ENCODE data around the gene NXPE1. TPM values are rescaled to one million over a fixed set of nuclear protein-coding genes. Genes with fewer than 3 reads are reported as not detected.

NXPE1 gene
- total and polyA plus RNA-seq, 9 of the 15 experiments (the other 6 are each of a cell fraction or from before 2014, with no cell fraction given): not detected

DNA sequence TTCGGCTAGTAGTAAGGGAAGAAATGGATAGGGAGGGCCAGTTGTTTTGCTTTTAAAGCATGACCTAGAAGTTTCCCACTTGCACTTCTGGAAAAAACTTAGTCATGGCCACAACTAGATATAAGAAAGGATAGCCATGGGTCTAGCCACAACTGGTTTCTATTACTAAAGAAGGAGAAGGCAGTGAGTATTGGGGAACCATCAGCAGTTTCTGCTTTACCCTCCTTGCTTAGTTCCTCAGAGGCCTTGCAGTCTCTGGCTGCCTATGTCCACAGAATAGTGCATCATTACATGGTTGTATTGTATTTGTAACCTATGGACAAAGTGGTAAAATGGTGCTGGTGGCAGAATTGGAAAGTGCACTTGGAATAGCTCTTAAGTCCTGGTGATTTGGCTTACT is 35.6 kb downstream of the NXPE1 start:
- Histone ChIP-seq H3K27ac (ENCODE audit: extremely low read depth, low read depth, low read length) (no peak overlapping the region), H3K9me1 (ENCODE audit: control insufficient read depth, insufficient read depth, low read length) (no peaks in the 10 kb centered on the region), H3K4me2 (ENCODE audit: insufficient read depth, low read length) (no peak overlapping the region), H3K79me2 (ENCODE audit: control insufficient read depth, insufficient read depth, low read length) (no peaks in the 10 kb centered on the region), H3K36me3 (ENCODE audit: control insufficient read depth, insufficient read depth, low read length) (no peaks in the 10 kb centered on the region), H3K4me1 (replicated peaks in 1 of 2; ENCODE audit: control insufficient read depth in 2 of 2, insufficient read depth in 2 of 2, low read length in 2 of 2) (no peaks in the 10 kb centered on the region), H3K4me3 (no peak overlapping the region), H4K20me1 (replicated peaks; ENCODE audit: control insufficient read depth, insufficient read depth, low read length) (no peaks in the 10 kb centered on the region), H2AFZ (ENCODE audit: low read depth, low read length) (no peak overlapping the region), H3K27me3 (ENCODE audit: control insufficient read depth in 2 of 2, insufficient read depth in 2 of 2, low read length in 2 of 2) (no peaks in the 10 kb centered on the region), H3K9ac (ENCODE audit: insufficient read depth in 1 of 2, low read depth in 2 of 2, low read length in 2 of 2) (no peak overlapping the region), H3K9me3 (replicated peaks; ENCODE audit: control insufficient read depth, insufficient read depth, low read depth, low read length) (no peaks in the 10 kb centered on the region)
- no peak for ATAC-seq
- intact Hi-C loops (cut with micrococcal nuclease) (no loop called here), in situ Hi-C loops (cut with MboI) (no loop called here)
- ChIA-PET POLR2A (no interaction called here), CTCF (ENCODE audit: low intra/inter-chr PET ratio) (no interaction called here)
- WGBS (ENCODE audit: insufficient coverage, low coverage, missing lambda C conversion rate): 0% methylated on average over 1 of the region's 1 CpG
- no peak for FAIRE-seq
- BruUV-seq (replicated peaks): no TSS peak
- DNase-seq (ENCODE audit: extremely low read depth in 1 of 4, low spot score in 3 of 4): no peak
- TF ChIP-seq GTF2E2 (tag; IDR thresholded peaks at IDR 0.05): no peak
- TF ChIP-seq, protein P1, sequence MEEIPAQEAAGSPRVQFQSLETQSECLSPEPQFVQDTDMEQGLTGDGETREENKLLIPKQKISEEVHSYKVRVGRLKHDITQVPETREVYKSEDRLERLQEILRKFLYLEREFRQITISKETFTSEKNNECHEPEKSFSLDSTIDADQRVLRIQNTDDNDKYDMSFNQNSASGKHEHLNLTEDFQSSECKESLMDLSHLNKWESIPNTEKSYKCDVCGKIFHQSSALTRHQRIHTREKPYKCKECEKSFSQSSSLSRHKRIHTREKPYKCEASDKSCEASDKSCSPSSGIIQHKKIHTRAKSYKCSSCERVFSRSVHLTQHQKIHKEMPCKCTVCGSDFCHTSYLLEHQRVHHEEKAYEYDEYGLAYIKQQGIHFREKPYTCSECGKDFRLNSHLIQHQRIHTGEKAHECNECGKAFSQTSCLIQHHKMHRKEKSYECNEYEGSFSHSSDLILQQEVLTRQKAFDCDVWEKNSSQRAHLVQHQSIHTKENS (CRISPR knock-in tag; IDR thresholded peaks at IDR 0.05): no peak
- no peak for TF ChIP-seq FOXP1 (CRISPR knock-in tag; IDR thresholded peaks at IDR 0.05)
- no peak for TF ChIP-seq L3MBTL2 (IDR thresholded peaks at IDR 0.05)
- no peak for TF ChIP-seq XRCC5 (IDR thresholded peaks at IDR 0.05; ENCODE audit: low read depth, low read length)
- no peak for TF ChIP-seq ZSCAN32 (CRISPR knock-in tag; IDR thresholded peaks at IDR 0.05)
- TF ChIP-seq, protein P2, sequence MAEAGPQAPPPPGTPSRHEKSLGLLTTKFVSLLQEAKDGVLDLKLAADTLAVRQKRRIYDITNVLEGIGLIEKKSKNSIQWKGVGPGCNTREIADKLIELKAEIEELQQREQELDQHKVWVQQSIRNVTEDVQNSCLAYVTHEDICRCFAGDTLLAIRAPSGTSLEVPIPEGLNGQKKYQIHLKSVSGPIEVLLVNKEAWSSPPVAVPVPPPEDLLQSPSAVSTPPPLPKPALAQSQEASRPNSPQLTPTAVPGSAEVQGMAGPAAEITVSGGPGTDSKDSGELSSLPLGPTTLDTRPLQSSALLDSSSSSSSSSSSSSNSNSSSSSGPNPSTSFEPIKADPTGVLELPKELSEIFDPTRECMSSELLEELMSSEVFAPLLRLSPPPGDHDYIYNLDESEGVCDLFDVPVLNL (CRISPR knock-in tag; IDR thresholded peaks at IDR 0.05; ENCODE audit: low read depth): no peak
- TF ChIP-seq, protein P3, sequence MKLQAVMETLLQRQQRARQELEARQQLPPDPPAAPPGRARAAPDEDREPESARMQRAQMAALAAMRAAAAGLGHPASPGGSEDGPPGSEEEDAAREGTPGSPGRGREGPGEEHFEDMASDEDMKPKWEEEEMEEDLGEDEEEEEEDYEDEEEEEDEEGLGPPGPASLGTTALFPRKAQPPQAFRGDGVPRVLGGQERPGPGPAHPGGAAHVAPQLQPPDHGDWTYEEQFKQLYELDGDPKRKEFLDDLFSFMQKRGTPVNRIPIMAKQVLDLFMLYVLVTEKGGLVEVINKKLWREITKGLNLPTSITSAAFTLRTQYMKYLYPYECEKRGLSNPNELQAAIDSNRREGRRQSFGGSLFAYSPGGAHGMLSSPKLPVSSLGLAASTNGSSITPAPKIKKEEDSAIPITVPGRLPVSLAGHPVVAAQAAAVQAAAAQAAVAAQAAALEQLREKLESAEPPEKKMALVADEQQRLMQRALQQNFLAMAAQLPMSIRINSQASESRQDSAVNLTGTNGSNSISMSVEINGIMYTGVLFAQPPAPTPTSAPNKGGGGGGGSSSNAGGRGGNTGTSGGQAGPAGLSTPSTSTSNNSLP (IDR thresholded peaks at IDR 0.05; ENCODE audit: borderline replicate concordance, low read depth, low read length): no peak
- TF ChIP-seq, protein P4, sequence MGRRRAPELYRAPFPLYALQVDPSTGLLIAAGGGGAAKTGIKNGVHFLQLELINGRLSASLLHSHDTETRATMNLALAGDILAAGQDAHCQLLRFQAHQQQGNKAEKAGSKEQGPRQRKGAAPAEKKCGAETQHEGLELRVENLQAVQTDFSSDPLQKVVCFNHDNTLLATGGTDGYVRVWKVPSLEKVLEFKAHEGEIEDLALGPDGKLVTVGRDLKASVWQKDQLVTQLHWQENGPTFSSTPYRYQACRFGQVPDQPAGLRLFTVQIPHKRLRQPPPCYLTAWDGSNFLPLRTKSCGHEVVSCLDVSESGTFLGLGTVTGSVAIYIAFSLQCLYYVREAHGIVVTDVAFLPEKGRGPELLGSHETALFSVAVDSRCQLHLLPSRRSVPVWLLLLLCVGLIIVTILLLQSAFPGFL (CRISPR knock-in tag; IDR thresholded peaks at IDR 0.05): no peak
- TF ChIP-seq FOXA3 (CRISPR knock-in tag; conservative IDR thresholded peaks at IDR 0.05 in 1 of 2, IDR thresholded peaks at IDR 0.05 in 1 of 2): no peak
- no peak for TF ChIP-seq RBBP5 (IDR thresholded peaks at IDR 0.05; ENCODE audit: borderline replicate concordance, insufficient read depth, low read length, poor library complexity, severe bottlenecking)
- no peak for TF ChIP-seq CHD4 (IDR thresholded peaks at IDR 0.05; ENCODE audit: insufficient read depth, insufficient replicate concordance, low read depth, low read length, poor library complexity, severe bottlenecking)
- TF ChIP-seq BRCA1 (IDR thresholded peaks at IDR 0.05): no peak
- TF ChIP-seq BRCA1 (CRISPR knock-in tag; IDR thresholded peaks at IDR 0.05): no peak
- TF ChIP-seq, protein P5, sequence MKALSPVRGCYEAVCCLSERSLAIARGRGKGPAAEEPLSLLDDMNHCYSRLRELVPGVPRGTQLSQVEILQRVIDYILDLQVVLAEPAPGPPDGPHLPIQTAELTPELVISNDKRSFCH (CRISPR knock-in tag; IDR thresholded peaks at IDR 0.05): no peak
- TF ChIP-seq, protein P5 (tag; IDR thresholded peaks at IDR 0.05): no peak

Data from K562 (cell line).